ENCODE data around the gene STK11. TPM values are rescaled to one million over a fixed set of nuclear protein-coding genes. Genes with fewer than 3 reads are reported as not detected.

Gene STK11
- total RNA-seq, 2 experiments from 2014 or later: 66.4 to 74.3 TPM

- ChIA-PET CTCF (interaction anchor here (1.1 to 17.9 kb wide), 3 partner anchors 8 to 18 kb away, joined by 3 to 649 read pairs (median 5); partner anchors contain the start of gene ATP5F1D), POLR2A (interaction anchor here (0.6 to 4.0 kb wide), 7 partner anchors 8 to 194 kb away, joined by 3 to 35 read pairs (median 4); partner anchors contain the start of genes ARHGAP45, CIRBP and FAM174C)
- Mint-ChIP-seq H3K27me3 (no peaks in the 10 kb centered on the region), H3K9me3 (no peaks in the 10 kb centered on the region), H3K27ac (peak overlapping the region; percentile 96), H3K4me1 (ENCODE audit: low read depth) (peaks cover 53% of the 10 kb centered on the region), H3K4me3 (peak overlapping the region; percentile 94), H3K36me3 (peaks cover 22% of the 10 kb centered on the region)
- intact Hi-C loops (cut with micrococcal nuclease): loop anchor here (1.0 kb wide), 3 partner anchors 8 to 14 kb away; partner anchors contain the start of genes CIRBP and FAM174C
- DNase-seq: peak; percentile 98
Measured at GRCh38 chr19:1260749-1261537, 55.4 kb downstream of the STK11 start.

GRCh38 chr19:1261538-1261797, 55.9 kb downstream of the STK11 start:
- Mint-ChIP-seq H3K27ac (peak overlapping the region; percentile 96), H3K27me3 (no peaks in the 10 kb centered on the region), H3K9me3 (no peaks in the 10 kb centered on the region), H3K4me1 (ENCODE audit: low read depth) (peaks cover 54% of the 10 kb centered on the region), H3K4me3 (peak overlapping the region; percentile 94), H3K36me3 (peaks cover 18% of the 10 kb centered on the region)
- peak; percentile 42 for DNase-seq
- ChIA-PET POLR2A (interaction anchor here (1.0 to 4.0 kb wide), 6 partner anchors 8 to 194 kb away, joined by 3 to 35 read pairs (median 5); partner anchors contain the start of genes ARHGAP45, CIRBP and FAM174C), CTCF (interaction anchor here (1.1 to 17.9 kb wide), 3 partner anchors 8 to 18 kb away, joined by 3 to 649 read pairs (median 5); partner anchors contain the start of gene ATP5F1D)
- intact Hi-C loops (cut with micrococcal nuclease): loop anchor here (1.0 kb wide), 1 partner anchor 14 kb away; the partner anchor contains the start of gene FAM174C

- Mint-ChIP-seq H3K27ac (peak overlapping the region; percentile 96), H3K36me3 (peaks cover 16% of the 10 kb centered on the region), H3K4me3 (peak overlapping the region; percentile 94), H3K4me1 (ENCODE audit: low read depth) (peaks cover 55% of the 10 kb centered on the region), H3K9me3 (no peaks in the 10 kb centered on the region), H3K27me3 (no peaks in the 10 kb centered on the region)
- ChIA-PET POLR2A (interaction anchor here (1.0 to 4.0 kb wide), 6 partner anchors 7 to 195 kb away, joined by 3 to 35 read pairs (median 5); partner anchors contain the start of genes ARHGAP45, CIRBP and FAM174C), CTCF (interaction anchor here (1.5 to 17.9 kb wide), 2 partner anchors 9 to 18 kb away, joined by 5 to 649 read pairs; partner anchors contain the start of gene ATP5F1D)
- peak; percentile 45 for DNase-seq
- intact Hi-C loops (cut with micrococcal nuclease): loop anchor here (1.0 kb wide), 1 partner anchor 13 kb away; the partner anchor contains the start of gene FAM174C
Measured at GRCh38 chr19:1261798-1262622, 56.4 kb downstream of the STK11 start.

- Mint-ChIP-seq H3K27ac (peak overlapping the region; percentile 49), H3K4me3 (peak overlapping the region; percentile 36), H3K36me3 (peaks cover 11% of the 10 kb centered on the region), H3K9me3 (no peaks in the 10 kb centered on the region), H3K4me1 (ENCODE audit: low read depth) (peaks cover 56% of the 10 kb centered on the region), H3K27me3 (no peaks in the 10 kb centered on the region)
- ChIA-PET CTCF (interaction anchor here (17.9 kb wide), 1 partner anchor 19 kb away, joined by 649 read pairs; the partner anchor contains the start of gene ATP5F1D), POLR2A (interaction anchor here (1.4 to 1.8 kb wide), 2 partner anchors 10 to 13 kb away, joined by 5 read pairs; partner anchors contain the start of gene FAM174C)
- DNase-seq: no peak
- intact Hi-C loops (cut with micrococcal nuclease): no loop called here
Measured at GRCh38 chr19:1262623-1263123, 57.1 kb downstream of the STK11 start.

- peaks cover 55% of the 10 kb centered on the region for H3K4me1 Mint-ChIP-seq (ENCODE audit: low read depth)
- peaks cover 10% of the 10 kb centered on the region for H3K36me3 Mint-ChIP-seq
- intact Hi-C loops (cut with micrococcal nuclease): no loop called here
Measured at GRCh38 chr19:1263188-1263587, 57.6 kb downstream of the STK11 start.

GRCh38 chr19:1264801-1265614, 59.4 kb downstream of the STK11 start:
- peak overlapping the region; percentile 32 for H3K4me3 Mint-ChIP-seq
- CTCF ChIA-PET: interaction anchor here (1.3 to 17.9 kb wide), 2 partner anchors 12 to 21 kb away, joined by 3 to 649 read pairs; partner anchors contain the start of gene ATP5F1D
- no peak for DNase-seq

More at GRCh38 chr19:1263188-1263587, 57.6 kb downstream of the STK11 start:
- DNase-seq: no peak
- no peaks in the 10 kb centered on the region for H3K9me3 Mint-ChIP-seq
- H3K4me3 Mint-ChIP-seq: peak overlapping the region; percentile 16
- CTCF ChIA-PET: interaction anchor here (17.9 kb wide), 1 partner anchor 20 kb away, joined by 649 read pairs; the partner anchor contains the start of gene ATP5F1D
- POLR2A ChIA-PET: no interaction called here
- no peaks in the 10 kb centered on the region for H3K27me3 Mint-ChIP-seq
- H3K27ac Mint-ChIP-seq: peak overlapping the region; percentile 64

GRCh38 chr19:1265615-1266128, 60.1 kb downstream of the STK11 start:
- H3K27me3 Mint-ChIP-seq: no peaks in the 10 kb centered on the region

More at GRCh38 chr19:1264801-1265614, 59.4 kb downstream of the STK11 start:
- Mint-ChIP-seq H3K36me3 (peaks cover 6% of the 10 kb centered on the region), H3K27me3 (no peaks in the 10 kb centered on the region), H3K4me1 (ENCODE audit: low read depth) (peaks cover 48% of the 10 kb centered on the region), H3K9me3 (no peaks in the 10 kb centered on the region), H3K27ac (peak overlapping the region; percentile 49)
- POLR2A ChIA-PET: interaction anchor here (0.6 to 3.0 kb wide), 4 partner anchors 12 to 227 kb away, joined by 3 to 37 read pairs (median 10); no protein-coding TSS in a partner anchor
- intact Hi-C loops (cut with micrococcal nuclease): no loop called here

GRCh38 chr19:1266129-1266915, 60.7 kb downstream of the STK11 start:
- H3K9me3 Mint-ChIP-seq: no peaks in the 10 kb centered on the region
- peak; percentile 90 for DNase-seq
- peaks cover 19% of the 10 kb centered on the region for H3K36me3 Mint-ChIP-seq
- H3K4me3 Mint-ChIP-seq: peak overlapping the region; percentile 46
- no peak overlapping the region for H3K27ac Mint-ChIP-seq
- intact Hi-C loops (cut with micrococcal nuclease): loop anchor here (1.0 kb wide), 2 partner anchors 17 to 22 kb away; no protein-coding TSS in a partner anchor
- POLR2A ChIA-PET: interaction anchor here (0.6 to 3.0 kb wide), 5 partner anchors 9 to 598 kb away, joined by 3 to 37 read pairs (median 5); partner anchors contain the start of gene FAM174C
- H3K4me1 Mint-ChIP-seq (ENCODE audit: low read depth): peaks cover 57% of the 10 kb centered on the region
- CTCF ChIA-PET: interaction anchor here (0.6 to 17.9 kb wide), 18 partner anchors 9 to 608 kb away, joined by 3 to 649 read pairs (median 4); partner anchors contain the start of genes ARHGAP45, ATP5F1D, FAM174C and RNU6-2
- no peaks in the 10 kb centered on the region for H3K27me3 Mint-ChIP-seq

More at GRCh38 chr19:1265615-1266128, 60.1 kb downstream of the STK11 start:
- Mint-ChIP-seq H3K9me3 (no peaks in the 10 kb centered on the region), H3K4me1 (ENCODE audit: low read depth) (peaks cover 51% of the 10 kb centered on the region), H3K4me3 (peak overlapping the region; percentile 37), H3K36me3 (peaks cover 12% of the 10 kb centered on the region), H3K27ac (peak overlapping the region; percentile 33)
- peak; percentile 64 for DNase-seq
- ChIA-PET POLR2A (interaction anchor here (2.4 to 3.0 kb wide), 2 partner anchors 13 to 21 kb away, joined by 13 to 37 read pairs; no protein-coding TSS in a partner anchor), CTCF (interaction anchor here (1.1 to 17.9 kb wide), 4 partner anchors 12 to 199 kb away, joined by 3 to 649 read pairs (median 4); partner anchors contain the start of genes ARHGAP45 and ATP5F1D)
- intact Hi-C loops (cut with micrococcal nuclease): loop anchor here (1.0 kb wide), 2 partner anchors 16 to 21 kb away; no protein-coding TSS in a partner anchor

GRCh38 chr19:1266916-1267476, 61.4 kb downstream of the STK11 start:
- CTCF ChIA-PET: interaction anchor here (0.6 to 17.9 kb wide), 19 partner anchors 8 to 608 kb away, joined by 3 to 649 read pairs (median 4); partner anchors contain the start of genes ARHGAP45, ATP5F1D, FAM174C and RNU6-2
- H3K27me3 Mint-ChIP-seq: no peaks in the 10 kb centered on the region
- intact Hi-C loops (cut with micrococcal nuclease): loop anchor here (1.0 kb wide), 2 partner anchors 18 to 23 kb away; no protein-coding TSS in a partner anchor
- peak overlapping the region; percentile 45 for H3K27ac Mint-ChIP-seq
- DNase-seq: peak; percentile 79
- H3K36me3 Mint-ChIP-seq: peaks cover 23% of the 10 kb centered on the region
- H3K9me3 Mint-ChIP-seq: no peaks in the 10 kb centered on the region
- POLR2A ChIA-PET: interaction anchor here (0.7 to 3.0 kb wide), 4 partner anchors 8 to 22 kb away, joined by 3 to 37 read pairs (median 9); partner anchors contain the start of gene FAM174C
- peaks cover 57% of the 10 kb centered on the region for H3K4me1 Mint-ChIP-seq (ENCODE audit: low read depth)
- H3K4me3 Mint-ChIP-seq: peak overlapping the region; percentile 50
